H1 (cell line): ENCODE measurements around the gene PRICKLE2. TPM values are rescaled to one million over a fixed set of nuclear protein-coding genes. Genes with fewer than 3 reads are reported as not detected.

ENCODE experiments used
- CTCF ChIA-PET: fragments of 300-600 bp; sonication (Branson Sonifier 250); formaldehyde crosslinking; loops from one replicate; lab custom pipeline; 2021; ENCODE audit not compliant: partially characterized antibody; lab: Charles Lee
- POLR2A ChIA-PET: fragments of 300-600 bp; sonication (Branson Sonifier 250); formaldehyde crosslinking; loops from one replicate; lab custom pipeline; 2021; ENCODE audit warnings: inconsistent platforms; ENCODE audit not compliant: partially characterized antibody; lab: Charles Lee
- DNase-seq, 2 experiments: peaks; one replicate each; pipeline versions ENCODE4 v3.0.0 to v3.0.0-alpha.2; 2010 to 2022; ENCODE audit warnings: low spot score in 2 of 2, low read depth in 1 of 2, mixed read lengths in 1 of 2
- FAIRE-seq: peaks from 2 replicates; lab custom pipeline; 2011; peaks lifted over from hg19 to GRCh38; lab: Jason Lieb, UNC
- H2AFZ ChIP-seq: 2 replicates; pipeline ENCODE4 v1.8.1; 2012; ENCODE audit warnings: low read length, inconsistent platforms
- H2AK5ac ChIP-seq: 2 replicates; pipeline ENCODE4 v1.6.1; 2013; ENCODE audit warnings: low read depth, low read length
- H2BK120ac ChIP-seq: replicated peaks from 2 replicates; pipeline ENCODE3; 2013; ENCODE audit warnings: low read depth, low read length, inconsistent platforms
- H2BK12ac ChIP-seq: 2 replicates; pipeline ENCODE4 v1.6.1; 2013; ENCODE audit warnings: low read depth, low read length
- H2BK15ac ChIP-seq: 2 replicates; pipeline ENCODE4 v1.6.1; 2013; ENCODE audit warnings: low read length
- H2BK20ac ChIP-seq: 2 replicates; pipeline ENCODE4 v1.6.1; 2013; ENCODE audit warnings: low read length
- H2BK5ac ChIP-seq: 2 replicates; pipeline ENCODE4 v1.6.1; 2013; ENCODE audit warnings: low read depth, low read length
- H3K14ac ChIP-seq: 2 replicates; pipeline ENCODE4 v1.6.1; 2013; ENCODE audit warnings: inconsistent platforms; ENCODE audit not compliant: insufficient read length
- H3K18ac ChIP-seq: 2 replicates; pipeline ENCODE4 v1.6.1; 2013; ENCODE audit warnings: low read length; ENCODE audit errors: extremely low read depth
- H3K23ac ChIP-seq: 2 replicates; pipeline ENCODE4 v1.6.1; 2013; ENCODE audit warnings: inconsistent platforms; ENCODE audit not compliant: insufficient read length
- H3K23me2 ChIP-seq: 2 replicates; pipeline ENCODE4 v1.6.1; 2013; ENCODE audit warnings: low read depth, low read length
- H3K27ac ChIP-seq: 2 replicates; pipeline ENCODE4 v1.6.1; 2011; ENCODE audit warnings: low read depth, low read length, inconsistent platforms
- H3K27me3 ChIP-seq, 4 experiments: replicated peaks in 1 of 4; 1 replicate in 1 of 4; 2 replicates in 3 of 4; pipeline versions ENCODE4 v1.6.1 to v1.8.1; 2011 to 2013; ENCODE audit warnings: low read length in 3 of 4, mild to moderate bottlenecking in 3 of 4, inconsistent platforms in 2 of 4, mixed read lengths in 2 of 4, moderate library complexity in 1 of 4; ENCODE audit not compliant: control insufficient read depth in 3 of 4, insufficient read depth in 3 of 4; ENCODE audit errors: extremely low read depth in 1 of 4
- H3K36me3 ChIP-seq, 4 experiments: 2 replicates each; pipeline versions ENCODE4 v1.6.1 to v1.8.1; 2011 to 2013; ENCODE audit warnings: mild to moderate bottlenecking in 4 of 4, low read length in 3 of 4, moderate library complexity in 2 of 4, control low read depth in 1 of 4, inconsistent platforms in 1 of 4; ENCODE audit not compliant: insufficient read depth in 4 of 4, control insufficient read depth in 2 of 4
- H3K4ac ChIP-seq: replicated peaks from 2 replicates; pipeline ENCODE3; 2013; ENCODE audit warnings: low read length, low read depth, mixed read lengths, inconsistent platforms; ENCODE audit not compliant: insufficient read length
- H3K4me1 ChIP-seq, 4 experiments: replicated peaks in 1 of 4; 1 replicate in 1 of 4; 2 replicates in 3 of 4; pipeline versions ENCODE4 v1.6.1 to v1.8.1; 2011 to 2013; ENCODE audit warnings: low read length in 3 of 4, inconsistent platforms in 2 of 4, mixed read lengths in 1 of 4; ENCODE audit not compliant: insufficient read depth in 4 of 4, control insufficient read depth in 3 of 4
- H3K4me2 ChIP-seq, 2 experiments: 2 replicates each; pipeline versions ENCODE4 v1.6.1 to v1.8.1; 2011 to 2013; ENCODE audit warnings: low read depth in 2 of 2, low read length in 2 of 2, control low read depth in 1 of 2, inconsistent platforms in 1 of 2, mild to moderate bottlenecking in 1 of 2; ENCODE audit not compliant: insufficient read depth in 1 of 2
- H3K4me3 ChIP-seq, 4 experiments: fragments of 200-600, 300-600 bp in 1 of 4; sonication (generic), shearing (Covaris generic), sonication (Bioruptor Twin) in 1 of 4; 2 replicates each; pipeline versions ENCODE4 v1.5.1 to v1.8.1; 2011 to 2016; ENCODE audit warnings: low read length in 4 of 4, low read depth in 3 of 4, control low read depth in 2 of 4, inconsistent platforms in 2 of 4, mild to moderate bottlenecking in 2 of 4, mixed read lengths in 1 of 4, moderate library complexity in 1 of 4; ENCODE audit not compliant: insufficient read depth in 2 of 4; ENCODE audit errors: extremely low read depth in 1 of 4
- H3K56ac ChIP-seq: replicated peaks from 2 replicates; pipeline ENCODE3; 2013; ENCODE audit warnings: low read depth, mild to moderate bottlenecking, mixed read lengths, low read length, inconsistent platforms; ENCODE audit not compliant: insufficient read length
- H3K79me1 ChIP-seq: 2 replicates; pipeline ENCODE4 v1.6.1; 2013; ENCODE audit warnings: low read depth, low read length, control low read depth
- H3K79me2 ChIP-seq, 2 experiments: 2 replicates each; pipeline versions ENCODE4 v1.6.1 to v1.8.1; 2012 to 2013; ENCODE audit warnings: low read length in 2 of 2, mild to moderate bottlenecking in 2 of 2, inconsistent platforms in 1 of 2; ENCODE audit not compliant: insufficient read depth in 2 of 2, control insufficient read depth in 1 of 2
- H3K9ac ChIP-seq, 4 experiments: replicated peaks in 1 of 4; 1 replicate in 1 of 4; 2 replicates in 3 of 4; pipeline versions ENCODE4 v1.6.1 to v1.8.1; 2011 to 2013; ENCODE audit warnings: low read depth in 3 of 4, low read length in 3 of 4, control low read depth in 2 of 4, mild to moderate bottlenecking in 2 of 4, moderate library complexity in 2 of 4, inconsistent platforms in 1 of 4; ENCODE audit errors: extremely low read depth in 1 of 4
- H3K9me3 ChIP-seq, 2 experiments: 2 replicates each; pipeline versions ENCODE4 v1.6.1 to v1.8.1; 2012 to 2013; ENCODE audit warnings: mild to moderate bottlenecking in 2 of 2, moderate library complexity in 2 of 2, control low read depth in 1 of 2, inconsistent platforms in 1 of 2, low read depth in 1 of 2, low read length in 1 of 2, mixed read lengths in 1 of 2; ENCODE audit not compliant: insufficient read depth in 2 of 2
- H4K20me1 ChIP-seq, 2 experiments: replicated peaks in 1 of 2; 2 replicates each; pipeline versions ENCODE3 to v1.8.1; 2011 to 2013; ENCODE audit warnings: inconsistent platforms in 2 of 2, low read length in 2 of 2, mild to moderate bottlenecking in 1 of 2; ENCODE audit not compliant: insufficient read depth in 2 of 2, control insufficient read depth in 1 of 2
- H4K5ac ChIP-seq: 2 replicates; pipeline ENCODE4 v1.6.1; 2013; ENCODE audit warnings: low read length, low read depth, mixed read lengths, inconsistent platforms; ENCODE audit not compliant: insufficient read length
- H4K8ac ChIP-seq: 2 replicates; pipeline ENCODE4 v1.8.0; 2013; ENCODE audit warnings: mild to moderate bottlenecking, moderate library complexity, low read length, inconsistent platforms; ENCODE audit not compliant: insufficient read depth; ENCODE audit errors: extremely low read depth
- H4K91ac ChIP-seq: replicated peaks from 2 replicates; pipeline ENCODE3; 2013; ENCODE audit warnings: low read length, mixed read lengths, inconsistent platforms; ENCODE audit not compliant: insufficient read length
- CREB1 ChIP-seq: IDR thresholded peaks from 2 replicates; pipeline ENCODE4 v1.6.1; 2012; ENCODE audit warnings: inconsistent platforms
- CTBP2 ChIP-seq: IDR thresholded peaks from 2 replicates; pipeline ENCODE4 v1.7.0; 2011; ENCODE audit warnings: borderline replicate concordance, mild to moderate bottlenecking, moderate library complexity, mixed read lengths, low read length; ENCODE audit not compliant: insufficient read depth, insufficient read length
- EP300 ChIP-seq, 2 experiments: IDR thresholded peaks; 1 replicate in 1 of 2; 2 replicates in 1 of 2; pipeline ENCODE4 v1.6.1; 2011 to 2012; ENCODE audit warnings: low read depth in 2 of 2, low read length in 2 of 2, mild to moderate bottlenecking in 2 of 2, borderline replicate concordance in 1 of 2, inconsistent platforms in 1 of 2, moderate library complexity in 1 of 2
- GTF2F1 ChIP-seq: IDR thresholded peaks from 2 replicates; pipeline ENCODE4 v1.6.1; 2012; ENCODE audit warnings: low read depth, low read length, improper control_type of control experiment, borderline replicate concordance
- KDM1A ChIP-seq: fragments of 200-600, 300-600 bp; sonication (generic); IDR thresholded peaks from 2 replicates; pipeline ENCODE4 v1.7.1; 2016; ENCODE audit warnings: mild to moderate bottlenecking, low read length, borderline replicate concordance
- PHF8 ChIP-seq: fragments of 200-600 bp; sonication (generic); conservative IDR thresholded peaks from 2 replicates; pipeline ENCODE4 v1.7.1; 2012; ENCODE audit warnings: low read depth, mild to moderate bottlenecking, inconsistent platforms, low read length, moderate library complexity
- RFX5 ChIP-seq: IDR thresholded peaks from 2 replicates; pipeline ENCODE4 v1.6.1; 2011; ENCODE audit warnings: low read depth, low read length, improper control_type of control experiment, borderline replicate concordance
- RNF2 ChIP-seq: fragments of 200-900, 300-1000 bp; sonication (generic); IDR thresholded peaks from 2 replicates; pipeline ENCODE4 v1.7.1; 2016; ENCODE audit warnings: borderline replicate concordance, low read depth, mild to moderate bottlenecking, antibody characterized with exemption, low read length; ENCODE audit not compliant: poor library complexity, severe bottlenecking; ENCODE audit errors: missing control alignments
- YY1 ChIP-seq: IDR thresholded peaks from 2 replicates; pipeline ENCODE4 v1.6.1; 2011; ENCODE audit warnings: low read depth, mild to moderate bottlenecking, low read length
- WGBS, 2 experiments: shearing (Covaris generic) in 1 of 2; methylation state at CpG; one replicate each; pipeline versions ENCODE4 v1.1.6 to v1.1.7; 2013 to 2015; ENCODE audit warnings: low lambda C conversion rate in 2 of 2, mixed read lengths in 2 of 2, inconsistent platforms in 1 of 2, low coverage in 1 of 2, missing lambda C conversion rate in 1 of 2; ENCODE audit not compliant: insufficient replicate concordance in 2 of 2, insufficient coverage in 1 of 2, insufficient read length in 1 of 2; ENCODE audit errors: extremely low coverage in 1 of 2, missing lambda C conversion rate in 1 of 2; 5-methylcytosine and 5-hydroxymethylcytosine counted together
- polyA plus RNA-seq, 7 experiments: library from polyadenylated mRNA; depleted of rRNA in 3 of 7; stranded (reverse) in 5 of 7; unstranded in 2 of 7; fragments of >200 nt in 5 of 7; fragments of 200-250 nt in 2 of 7; gene quantifications; 1 replicate in 5 of 7; 2 replicates in 1 of 7; 4 replicates in 1 of 7; pipeline versions ENCODE4 v1.2.1 to v1.2.3, GENCODE V29; 2011 to 2013; ENCODE audit warnings: missing spikeins in 2 of 7, mixed read lengths in 2 of 7
- total RNA-seq: library from RNA; stranded (reverse); fragmentation: NEBNext Ultra II Directional; extraction: Animal tissue kit (Norgen Biotek cat#: 25700); gene quantifications from 2 replicates; pipeline ENCODE4 v1.2.1, GENCODE V29; 2021

PRICKLE2 gene
- total and polyA plus RNA-seq, 2 of the 8 experiments (the other 6 are each of a cell fraction or from before 2014, with no cell fraction given), result 2.9 to 8.0 TPM

DNA sequence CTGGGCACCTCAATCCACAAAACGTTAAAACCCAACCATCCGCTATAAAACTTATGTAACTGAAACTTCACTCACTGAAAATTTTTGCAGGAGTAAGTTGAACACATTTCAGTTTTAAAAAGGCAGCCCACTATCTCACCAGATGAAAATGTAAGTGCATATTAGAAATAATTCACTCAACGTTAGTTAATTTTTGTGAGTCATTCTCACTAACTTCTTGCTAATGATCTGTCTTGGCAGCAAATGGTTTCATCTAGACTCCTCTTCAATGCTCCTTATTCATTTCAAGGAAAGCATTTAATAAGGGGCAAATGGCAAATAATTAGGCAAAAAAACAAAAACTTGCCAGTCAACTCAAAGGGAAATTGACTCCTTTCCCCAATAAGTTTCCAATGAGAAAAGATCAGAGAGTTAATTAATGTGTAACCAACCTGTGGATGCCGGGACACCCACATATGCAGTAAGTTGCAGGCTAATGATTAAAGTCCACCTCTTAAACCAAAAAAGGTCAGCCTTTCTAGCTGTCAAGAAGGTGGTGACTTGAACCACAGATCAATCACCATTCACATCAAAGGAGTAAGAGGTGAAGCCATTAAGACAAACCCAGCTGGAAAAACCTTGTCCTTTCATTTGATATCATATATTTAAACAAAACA is 22.9 kb upstream of the PRICKLE2 start:
- WGBS, 2 experiments, result 93% methylated on average over 4 of the region's 4 CpGs; no CpG with 5 or more reads in 1 of the 2 experiments
- Histone ChIP-seq H2AFZ (no peak overlapping the region), H4K5ac (no peak overlapping the region), H4K91ac (no peak overlapping the region), H2BK20ac (no peak overlapping the region), H3K4me1 (no peaks in the 10 kb centered on the region; a peak in 2 of 7 replicates), H2AK5ac (no peak overlapping the region), H3K18ac (no peak overlapping the region), H2BK120ac (no peak overlapping the region), H2BK12ac (no peak overlapping the region), H2BK15ac (no peak overlapping the region), H3K4ac (no peak overlapping the region), H3K14ac (no peak overlapping the region), H3K4me2 (no peak overlapping the region), H3K79me1 (no peaks in the 10 kb centered on the region), H3K9me3 (no peaks in the 10 kb centered on the region), H3K27me3 (no peaks in the 10 kb centered on the region), H4K20me1 (no peaks in the 10 kb centered on the region), H3K27ac (no peak overlapping the region), H3K4me3 (no peak overlapping the region), H3K56ac (no peak overlapping the region), H3K23ac (no peak overlapping the region), H3K36me3 (no peaks in the 10 kb centered on the region), H2BK5ac (no peak overlapping the region), H3K23me2 (no peaks in the 10 kb centered on the region; the same call in 1 of the 2 replicates), H4K8ac (no peak overlapping the region), H3K79me2 (no peaks in the 10 kb centered on the region), H3K9ac (no peak overlapping the region)
- CTCF ChIA-PET, result interaction anchor here (1.6 to 1.8 kb wide), 2 partner anchors 116 to 224 kb away, joined by 3 to 6 read pairs; no protein-coding TSS in a partner anchor
- POLR2A ChIA-PET, result no interaction called here
- no peak for TF ChIP-seq RFX5
- TF ChIP-seq RNF2, result no peak
- no peak for TF ChIP-seq CREB1
- no peak for TF ChIP-seq EP300 (IDR thresholded peaks at IDR 0.05; ENCODE audit: borderline replicate concordance in 1 of 2, low read depth in 2 of 2, low read length in 2 of 2)
- no peak for TF ChIP-seq GTF2F1
- TF ChIP-seq CTBP2, result no peak
- no peak for TF ChIP-seq KDM1A
- TF ChIP-seq YY1, result no peak
- TF ChIP-seq PHF8, result no peak
- DNase-seq, result no peak
- FAIRE-seq, result no peak
